ENCODE measurements around the gene SP6. TPM values are rescaled to one million over a fixed set of nuclear protein-coding genes. Genes with fewer than 3 reads are reported as not detected.

Gene SP6
- total RNA-seq, 2 experiments from 2014 or later, result 0.12 TPM; not detected in 1

DNA sequence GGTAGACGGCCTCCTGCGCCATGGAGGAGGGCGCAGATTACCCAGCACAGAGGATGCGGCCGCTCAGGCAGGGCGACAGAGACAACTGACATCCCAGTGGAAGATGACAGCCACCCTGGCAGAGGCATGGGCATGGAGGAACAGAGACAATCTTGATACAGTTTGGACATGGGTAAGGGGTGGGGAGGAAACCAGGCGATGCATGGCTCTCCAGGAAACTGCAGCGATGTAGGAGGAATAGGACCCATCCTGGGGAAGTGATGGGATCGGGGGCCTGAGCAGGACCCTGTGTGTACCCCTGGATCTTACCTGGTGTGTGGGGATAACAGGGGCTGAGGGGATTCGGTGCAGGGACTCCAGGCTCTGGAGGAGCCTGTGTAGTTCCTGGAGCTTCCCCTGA lies 34.0 kb downstream of the SP6 start:
- no peak for DNase-seq
- Mint-ChIP-seq H3K27me3 (no peaks in the 10 kb centered on the region), H3K4me3 (no peak overlapping the region), H3K9me3 (ENCODE audit: low read depth) (no peaks in the 10 kb centered on the region), H3K4me1 (peaks cover 17% of the 10 kb centered on the region), H3K36me3 (peaks cover 8% of the 10 kb centered on the region), H3K27ac (no peak overlapping the region)
- CTCF ChIA-PET, result interaction anchor here (0.8 kb wide), 1 partner anchor 24 kb away, joined by 3 read pairs; the partner anchor contains the start of gene SCRN2
- ATAC-seq, result no peak

DNA sequence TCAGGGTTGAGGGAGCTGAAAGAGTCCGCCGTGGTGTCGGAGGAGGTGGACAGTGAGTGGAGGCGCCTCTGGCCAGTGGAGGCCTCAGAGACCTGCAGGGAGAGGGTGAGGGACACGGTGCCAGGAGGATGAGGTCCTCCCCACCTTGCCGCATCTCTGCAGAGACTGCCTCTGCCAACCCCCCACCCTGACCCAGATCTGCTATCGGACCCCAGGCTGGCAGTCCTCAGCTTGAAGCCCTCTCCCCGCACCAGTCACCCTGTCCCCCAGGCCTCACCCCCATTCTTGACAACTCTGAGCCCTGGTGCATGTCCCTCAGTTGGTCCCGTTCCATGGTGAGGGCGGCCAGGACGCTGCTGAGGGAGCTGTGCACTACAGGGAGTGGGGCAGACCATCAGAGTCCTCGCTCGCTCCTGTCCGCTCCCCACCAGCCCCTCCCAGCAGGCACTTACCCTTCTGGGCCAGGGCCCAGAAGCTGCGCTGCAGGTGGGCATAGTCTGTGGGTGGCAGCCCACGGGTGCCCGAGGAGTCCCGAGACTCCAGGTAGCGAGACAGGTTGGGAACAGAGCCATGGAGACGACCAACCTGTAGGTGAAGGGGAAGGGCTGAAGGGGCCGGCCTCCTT lies 34.7 kb downstream of the SP6 start:
- Mint-ChIP-seq H3K4me3 (no peak overlapping the region), H3K36me3 (peaks cover 8% of the 10 kb centered on the region), H3K9me3 (ENCODE audit: low read depth) (no peaks in the 10 kb centered on the region), H3K4me1 (peaks cover 16% of the 10 kb centered on the region), H3K27ac (no peak overlapping the region), H3K27me3 (no peaks in the 10 kb centered on the region)
- CTCF ChIA-PET, result no interaction called here
- ATAC-seq (no peak), DNase-seq (no peak)

- H3K4me1 Mint-ChIP-seq, result peaks cover 14% of the 10 kb centered on the region
- peaks cover 9% of the 10 kb centered on the region for H3K36me3 Mint-ChIP-seq
- H3K27me3 Mint-ChIP-seq, result no peaks in the 10 kb centered on the region
- H3K9me3 Mint-ChIP-seq (ENCODE audit: low read depth), result no peaks in the 10 kb centered on the region
- CTCF ChIA-PET, result no interaction called here
- H3K27ac Mint-ChIP-seq, result no peak overlapping the region
- no peak for DNase-seq
- ATAC-seq, result no peak
- no peak overlapping the region for H3K4me3 Mint-ChIP-seq
Observed at GRCh38 chr17:47815106-47815918, 35.7 kb downstream of the SP6 start.

DNA sequence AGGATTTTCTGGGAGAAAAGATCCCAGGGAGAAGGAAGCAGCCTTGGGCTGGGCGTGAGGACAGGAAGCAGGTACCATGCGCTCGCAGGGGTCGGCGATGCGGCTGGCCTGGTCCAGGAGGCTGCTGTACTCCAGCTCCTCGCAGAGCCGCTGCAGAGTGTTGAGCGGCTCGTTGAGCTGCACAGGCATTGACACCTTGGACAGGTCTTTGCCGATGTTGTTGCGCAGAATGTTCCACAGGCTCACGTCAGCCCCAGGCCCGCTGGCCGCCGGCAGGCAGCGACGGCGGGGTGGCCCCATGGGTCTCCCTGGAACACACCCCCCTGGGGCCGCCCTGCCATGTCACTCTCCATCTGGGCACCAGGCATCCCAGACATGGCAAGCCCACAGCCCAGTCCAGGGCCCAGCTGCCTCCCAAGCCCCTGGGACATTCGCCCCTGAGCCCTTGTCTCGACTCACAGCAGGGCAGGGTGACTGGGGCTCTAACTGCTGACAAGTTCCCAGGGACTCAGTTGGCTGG lies 37.4 kb downstream of the SP6 start:
- CTCF ChIA-PET, result no interaction called here
- H3K36me3 Mint-ChIP-seq, result peaks cover 13% of the 10 kb centered on the region
- H3K27ac Mint-ChIP-seq, result no peak overlapping the region
- DNase-seq, result no peak
- no peak for ATAC-seq
- H3K9me3 Mint-ChIP-seq (ENCODE audit: low read depth), result no peaks in the 10 kb centered on the region
- H3K4me1 Mint-ChIP-seq, result peaks cover 14% of the 10 kb centered on the region
- no peak overlapping the region for H3K4me3 Mint-ChIP-seq
- H3K27me3 Mint-ChIP-seq, result no peaks in the 10 kb centered on the region

DNA sequence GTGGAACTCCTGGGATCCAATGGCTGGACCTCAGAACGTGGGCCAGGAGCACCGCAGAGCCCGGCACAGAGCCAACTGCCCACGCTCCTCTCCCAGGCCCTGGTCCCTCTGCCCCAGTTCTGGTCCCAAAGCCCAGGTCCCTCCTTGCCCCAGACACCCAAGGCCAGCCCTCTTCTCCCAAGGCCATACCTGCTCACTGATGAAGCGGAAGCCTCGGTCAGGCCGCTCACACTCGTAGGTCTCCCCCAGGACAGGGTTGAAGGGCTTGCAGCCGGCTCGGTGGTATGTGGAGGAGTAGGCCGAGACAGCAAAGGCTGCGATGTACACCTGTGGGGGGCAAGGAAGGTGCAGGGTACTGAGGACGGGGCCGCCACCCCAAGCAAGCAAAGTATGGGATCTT lies 37.9 kb downstream of the SP6 start:
- peaks cover 11% of the 10 kb centered on the region for H3K36me3 Mint-ChIP-seq
- no peak overlapping the region for H3K4me3 Mint-ChIP-seq
- DNase-seq (no peak), ATAC-seq (no peak)
- no peak overlapping the region for H3K27ac Mint-ChIP-seq
- peaks cover 14% of the 10 kb centered on the region for H3K4me1 Mint-ChIP-seq
- CTCF ChIA-PET, result no interaction called here
- no peaks in the 10 kb centered on the region for H3K27me3 Mint-ChIP-seq
- no peaks in the 10 kb centered on the region for H3K9me3 Mint-ChIP-seq (ENCODE audit: low read depth)

DNA sequence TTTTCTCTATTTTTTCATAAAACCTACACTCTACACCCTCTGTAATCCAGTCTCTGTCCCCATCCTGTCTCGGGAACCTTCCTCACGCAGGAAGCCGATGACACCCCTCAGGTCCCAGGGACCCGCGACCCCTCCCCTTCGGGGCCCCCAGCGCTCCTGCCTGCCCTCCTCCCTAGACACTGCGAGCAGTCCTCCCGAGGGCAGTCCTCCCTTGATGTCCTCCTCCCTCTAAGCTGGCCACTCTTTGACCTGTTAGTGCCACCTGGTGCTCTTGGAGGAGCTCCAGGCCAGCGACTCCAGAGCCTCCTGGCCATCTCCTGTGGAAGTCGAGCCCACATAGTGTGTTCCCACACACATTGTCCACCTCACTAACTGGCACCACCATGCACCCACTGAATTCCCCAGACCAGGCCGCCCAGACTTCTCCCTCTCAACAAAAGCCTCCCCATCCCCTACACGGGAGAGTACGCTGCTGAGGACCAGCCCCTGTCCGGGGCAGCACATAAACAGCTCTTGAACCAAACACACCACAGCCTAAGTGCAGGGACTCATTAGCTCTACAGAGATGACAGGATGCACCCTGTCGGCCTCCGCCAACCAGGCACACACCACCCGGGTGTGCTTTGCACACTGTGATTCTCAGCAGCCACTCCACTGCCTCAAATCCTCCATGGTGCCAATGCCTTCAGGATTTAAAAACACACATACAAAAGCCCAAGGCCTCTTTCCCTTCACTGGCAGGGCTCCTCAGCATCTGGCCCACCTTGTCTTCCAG lies 38.6 kb downstream of the SP6 start:
- no peak for DNase-seq
- H3K4me3 Mint-ChIP-seq, result no peak overlapping the region
- no peaks in the 10 kb centered on the region for H3K27me3 Mint-ChIP-seq
- no peak overlapping the region for H3K27ac Mint-ChIP-seq
- CTCF ChIA-PET, result interaction anchor here (0.8 kb wide), 1 partner anchor 48 kb away, joined by 3 read pairs; no protein-coding TSS in a partner anchor
- peaks cover 14% of the 10 kb centered on the region for H3K4me1 Mint-ChIP-seq
- no peak for ATAC-seq
- no peaks in the 10 kb centered on the region for H3K9me3 Mint-ChIP-seq (ENCODE audit: low read depth)
- peaks cover 15% of the 10 kb centered on the region for H3K36me3 Mint-ChIP-seq

GRCh38 chr17:47811709-47812108 lies 39.3 kb downstream of the SP6 start:
- CTCF ChIA-PET, result interaction anchor here (0.8 kb wide), 1 partner anchor 49 kb away, joined by 3 read pairs; no protein-coding TSS in a partner anchor
- Mint-ChIP-seq H3K27ac (no peak overlapping the region), H3K36me3 (peaks cover 14% of the 10 kb centered on the region), H3K9me3 (ENCODE audit: low read depth) (no peaks in the 10 kb centered on the region), H3K27me3 (no peaks in the 10 kb centered on the region), H3K4me3 (no peak overlapping the region), H3K4me1 (peaks cover 14% of the 10 kb centered on the region)
- no peak for DNase-seq
- no peak for ATAC-seq

DNA sequence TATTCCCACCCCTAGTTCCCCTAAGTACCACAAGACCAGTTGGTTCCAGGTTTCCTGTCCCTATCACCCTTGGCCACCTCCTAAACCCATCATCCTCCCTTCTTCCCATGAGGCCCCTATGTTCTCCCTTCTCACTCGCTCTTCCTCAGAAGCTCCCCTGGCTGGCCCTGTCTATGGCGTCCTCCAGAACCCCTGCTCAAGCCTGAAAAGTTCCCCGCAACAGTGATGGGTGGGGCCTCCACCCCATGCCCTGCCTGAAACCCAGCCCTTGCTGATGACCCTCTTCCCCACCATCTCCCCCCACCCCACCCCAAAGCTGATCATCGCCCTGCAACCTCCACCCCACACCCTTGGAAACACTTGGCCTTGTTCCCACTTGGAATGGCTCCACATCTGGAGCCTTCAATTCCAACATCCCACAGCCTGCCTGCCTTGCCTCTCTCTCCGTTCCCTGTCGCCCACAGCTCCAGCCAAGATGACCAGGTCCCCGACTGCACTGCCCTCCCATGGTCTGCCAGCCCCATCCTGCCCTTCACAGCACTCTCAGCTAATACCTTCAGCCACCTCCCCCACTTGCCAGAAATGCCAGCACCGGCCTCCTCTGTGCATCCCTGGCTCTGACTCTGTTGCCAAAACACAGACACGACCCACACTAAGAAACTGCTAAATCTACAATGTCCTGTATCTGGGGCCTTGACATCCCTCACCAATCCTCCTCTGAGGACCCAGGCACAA lies 39.9 kb downstream of the SP6 start:
- H3K9me3 Mint-ChIP-seq (ENCODE audit: low read depth), result no peaks in the 10 kb centered on the region
- no peak overlapping the region for H3K4me3 Mint-ChIP-seq
- no peak overlapping the region for H3K27ac Mint-ChIP-seq
- CTCF ChIA-PET, result interaction anchor here (0.8 to 1.6 kb wide), 3 partner anchors 11 to 49 kb away, joined by 3 to 5 read pairs (median 5); partner anchors contain the start of gene OSBPL7
- peaks cover 14% of the 10 kb centered on the region for H3K4me1 Mint-ChIP-seq
- DNase-seq (peak; percentile 38), ATAC-seq (no peak)
- H3K27me3 Mint-ChIP-seq, result no peaks in the 10 kb centered on the region
- H3K36me3 Mint-ChIP-seq, result peaks cover 13% of the 10 kb centered on the region

GRCh38 chr17:47810200-47810821 lies 40.7 kb downstream of the SP6 start:
- ATAC-seq, result peak; percentile 78
- peak overlapping the region; percentile 37 for H3K27ac Mint-ChIP-seq
- H3K36me3 Mint-ChIP-seq, result peaks cover 11% of the 10 kb centered on the region
- CTCF ChIA-PET, result interaction anchor here (1.5 to 1.6 kb wide), 2 partner anchors 12 kb away, joined by 5 read pairs; partner anchors contain the start of gene OSBPL7
- peaks cover 14% of the 10 kb centered on the region for H3K4me1 Mint-ChIP-seq
- H3K27me3 Mint-ChIP-seq, result no peaks in the 10 kb centered on the region
- DNase-seq, result peak; percentile 63
- H3K9me3 Mint-ChIP-seq (ENCODE audit: low read depth), result no peaks in the 10 kb centered on the region
- H3K4me3 Mint-ChIP-seq, result no peak overlapping the region

DNA sequence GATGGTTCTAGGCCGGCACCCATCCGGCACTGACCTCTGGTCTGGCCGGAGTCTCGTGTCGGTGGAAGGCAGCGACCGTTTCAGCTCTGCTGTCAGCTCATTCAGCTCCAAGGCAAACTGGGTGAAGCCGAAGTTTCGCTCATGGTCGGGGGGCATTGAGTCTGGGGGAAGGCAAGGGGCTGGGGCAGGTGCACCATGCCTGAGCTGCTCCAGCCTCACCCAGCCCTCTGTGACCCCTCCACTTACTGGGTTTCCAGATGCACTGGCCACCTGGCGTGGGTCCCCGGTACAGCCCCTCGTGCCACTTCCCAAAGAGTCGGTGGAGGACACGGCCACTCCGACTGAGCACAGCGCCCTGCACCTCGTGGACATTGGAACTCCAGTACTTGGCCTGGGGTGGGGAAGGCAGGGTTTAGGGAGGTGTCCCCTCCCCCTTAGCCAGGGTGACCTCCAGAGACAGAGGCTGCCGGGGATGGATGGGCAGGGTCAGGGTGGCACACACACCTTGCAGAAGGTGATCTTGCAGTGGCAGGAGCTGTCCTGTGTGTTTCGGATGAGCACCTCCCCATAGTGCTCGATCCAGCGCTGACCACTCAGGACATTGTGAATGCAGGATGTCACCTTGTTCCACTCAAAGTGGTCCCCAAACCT lies 42.0 kb downstream of the SP6 start:
- no peaks in the 10 kb centered on the region for H3K9me3 Mint-ChIP-seq (ENCODE audit: low read depth)
- H3K36me3 Mint-ChIP-seq, result peaks cover 11% of the 10 kb centered on the region
- DNase-seq, result no peak
- H3K4me3 Mint-ChIP-seq, result no peak overlapping the region
- no peak for ATAC-seq
- peaks cover 14% of the 10 kb centered on the region for H3K4me1 Mint-ChIP-seq
- no peaks in the 10 kb centered on the region for H3K27me3 Mint-ChIP-seq
- H3K27ac Mint-ChIP-seq, result no peak overlapping the region
- CTCF ChIA-PET, result no interaction called here

- ATAC-seq, result no peak
- Mint-ChIP-seq H3K4me1 (peaks cover 14% of the 10 kb centered on the region), H3K27me3 (no peaks in the 10 kb centered on the region), H3K27ac (no peak overlapping the region), H3K4me3 (no peak overlapping the region), H3K36me3 (peaks cover 11% of the 10 kb centered on the region), H3K9me3 (ENCODE audit: low read depth) (no peaks in the 10 kb centered on the region)
- DNase-seq, result no peak
- CTCF ChIA-PET, result no interaction called here
Observed at GRCh38 chr17:47808036-47808829, 42.7 kb downstream of the SP6 start.

All from activated CD8-positive, alpha-beta memory T cell treated with anti-CD3 and anti-CD28 coated beads, Interleukin-2, amount 10 ng/mL, durations not matched to agents 7 days and 5 days (primary cell).